Esophagus mucosa (tissue), 1 donor: Measurements from ENCODE around the gene ARHGEF4. TPM values are rescaled to one million over a fixed set of nuclear protein-coding genes. Genes with fewer than 3 reads are reported as not detected.

Experiments used
- ATAC-seq: fragments of 200-7000 bp; cut with Tn5 transposase; one replicate; pipeline ENCODE4 v1.9.1; 2020
- total RNA-seq: library from RNA; stranded (reverse); gene quantifications from one replicate; pipeline ENCODE4 v1.2.4, GENCODE V29; 2023
- donor health status: DM: yes; HTN: yes; CAD: no.

Gene ARHGEF4
- total RNA-seq, 1 donor from 2014 or later = 41.8 TPM

DNA sequence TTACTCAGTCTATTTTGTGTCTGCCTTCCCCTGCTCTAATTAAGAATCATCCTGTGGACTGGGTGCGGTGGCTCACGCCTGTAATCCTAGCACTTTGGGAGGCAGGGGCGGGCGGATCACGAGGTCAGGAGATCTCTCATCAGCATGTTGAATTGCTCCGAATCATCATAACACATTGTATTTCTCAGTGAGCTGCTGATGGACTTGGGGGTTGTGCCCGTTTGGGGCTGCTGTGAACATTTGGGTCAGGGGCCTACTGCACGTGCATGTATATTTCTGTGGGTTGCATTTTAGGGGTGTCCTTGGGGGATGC, 84.4 kb downstream of the ARHGEF4 start:
- no peak for ATAC-seq

DNA sequence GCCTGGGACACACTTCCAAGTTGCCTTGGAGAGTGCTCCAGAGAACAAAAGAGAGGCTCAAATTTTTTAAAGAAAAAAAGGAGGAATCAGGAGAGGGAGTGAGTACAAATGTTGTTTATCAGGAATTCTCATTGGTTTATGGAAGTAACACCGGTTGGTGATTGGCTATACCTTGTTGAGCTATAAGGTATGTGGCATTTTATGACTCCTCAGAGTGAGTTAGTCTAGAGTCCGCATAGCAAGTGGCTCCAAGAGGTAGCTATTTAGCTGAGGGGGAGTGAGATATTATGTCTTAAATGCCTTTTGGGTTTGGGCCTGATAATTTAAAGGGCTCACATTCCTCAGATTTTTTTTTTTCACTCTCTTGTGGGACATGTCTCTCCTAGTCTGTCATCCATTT, 85.7 kb downstream of the ARHGEF4 start:
- ATAC-seq = no peak

DNA sequence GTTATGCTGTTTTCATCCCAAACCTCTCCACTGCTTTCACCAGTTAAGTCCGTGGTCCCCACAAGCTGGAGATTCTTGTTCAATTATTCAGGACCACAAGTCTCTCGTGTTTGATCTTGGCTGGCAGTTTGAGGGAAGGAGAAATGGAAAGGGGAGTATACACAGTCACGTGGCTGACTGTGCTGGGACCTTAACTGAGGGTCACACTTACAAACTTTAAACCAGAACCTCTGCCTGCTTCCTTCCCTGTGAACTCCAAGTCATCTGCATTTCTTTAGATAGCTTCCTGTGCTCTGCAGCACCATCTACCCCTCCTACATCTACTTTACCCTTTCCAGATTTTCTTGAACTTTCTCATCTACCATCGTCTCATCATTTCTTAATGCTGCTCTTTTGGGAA, 91.7 kb downstream of the ARHGEF4 start:
- ATAC-seq = no peak

DNA sequence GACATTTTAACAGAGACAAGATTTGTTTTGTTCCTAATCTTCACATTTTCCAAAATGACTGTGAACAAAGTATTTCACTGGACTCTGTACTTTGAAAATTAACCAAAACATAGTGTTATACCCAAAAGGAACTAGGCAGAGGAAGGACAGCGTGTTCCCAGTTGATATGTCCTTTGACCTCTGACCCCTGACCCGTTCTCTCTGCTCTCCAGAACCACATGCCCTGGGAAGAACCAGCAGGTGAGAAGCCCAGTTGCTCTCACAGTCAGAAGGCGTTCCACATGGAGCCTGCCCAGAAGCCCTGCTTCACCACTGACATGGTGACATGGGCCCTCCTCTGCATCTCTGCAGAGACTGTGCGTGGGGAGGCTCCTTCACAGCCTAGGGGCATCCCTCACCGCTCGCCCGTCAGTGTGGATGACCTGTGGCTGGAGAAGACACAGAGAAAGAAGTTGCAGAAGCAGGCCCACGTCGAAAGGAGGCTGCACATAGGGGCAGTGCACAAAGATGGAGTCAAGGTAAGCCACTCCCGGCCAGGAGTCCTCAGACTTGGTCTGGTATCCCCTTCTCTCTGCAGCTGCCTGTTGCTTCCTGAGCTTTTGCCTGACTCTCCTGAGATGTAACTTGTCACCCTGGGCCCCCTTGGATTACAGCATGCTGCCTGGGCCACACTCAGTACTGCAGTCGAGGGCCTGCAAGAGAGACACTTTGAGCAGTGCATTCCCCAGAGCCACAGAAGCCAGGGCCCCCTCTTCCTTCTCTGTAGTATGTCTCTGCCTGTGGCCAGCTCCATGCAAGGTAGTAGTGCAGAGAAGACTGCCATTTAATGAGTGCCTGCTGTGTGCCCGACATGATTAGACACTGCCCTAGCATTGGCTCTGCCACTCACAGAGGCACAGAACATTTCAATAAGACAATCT, 94.3 kb downstream of the ARHGEF4 start:
- no peak for ATAC-seq

DNA sequence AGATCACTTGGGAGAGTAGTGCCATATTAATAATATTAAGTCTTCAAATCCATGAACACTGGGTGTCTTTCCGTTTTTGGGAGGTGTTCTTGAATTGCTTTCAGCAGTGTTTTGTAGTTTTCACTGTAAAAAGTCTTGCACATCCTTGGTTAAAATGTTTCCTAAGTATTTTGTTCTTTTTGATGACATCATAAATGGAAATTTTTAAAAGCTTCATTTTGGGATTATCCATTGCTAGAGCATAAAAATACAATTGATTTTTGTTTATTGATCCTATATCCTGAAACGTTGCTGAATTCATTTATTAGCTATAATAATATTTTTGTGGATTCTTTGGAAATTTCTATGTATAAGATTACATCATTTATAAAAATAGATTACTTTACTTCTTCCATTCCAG, 96.8 kb downstream of the ARHGEF4 start:
- no peak for ATAC-seq

DNA sequence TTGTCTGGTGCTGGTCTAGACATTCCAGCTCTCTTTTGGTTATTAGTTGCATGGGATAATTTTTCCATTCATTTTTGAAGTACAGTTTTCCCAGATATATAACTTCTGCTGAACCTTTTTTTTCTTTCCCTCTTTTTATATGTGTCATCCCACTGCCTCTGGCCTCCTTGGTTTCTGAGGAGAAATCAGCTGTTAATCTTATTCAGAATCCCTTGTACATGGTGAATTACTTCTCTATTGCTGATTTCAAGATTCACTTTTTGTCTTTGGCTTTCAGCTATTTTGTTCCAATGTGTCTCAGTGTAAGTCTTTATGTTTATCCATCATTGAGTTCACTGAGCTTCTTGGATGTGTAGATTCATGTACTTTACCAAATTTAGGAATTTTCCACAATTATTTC, 99.7 kb downstream of the ARHGEF4 start:
- ATAC-seq = no peak

DNA sequence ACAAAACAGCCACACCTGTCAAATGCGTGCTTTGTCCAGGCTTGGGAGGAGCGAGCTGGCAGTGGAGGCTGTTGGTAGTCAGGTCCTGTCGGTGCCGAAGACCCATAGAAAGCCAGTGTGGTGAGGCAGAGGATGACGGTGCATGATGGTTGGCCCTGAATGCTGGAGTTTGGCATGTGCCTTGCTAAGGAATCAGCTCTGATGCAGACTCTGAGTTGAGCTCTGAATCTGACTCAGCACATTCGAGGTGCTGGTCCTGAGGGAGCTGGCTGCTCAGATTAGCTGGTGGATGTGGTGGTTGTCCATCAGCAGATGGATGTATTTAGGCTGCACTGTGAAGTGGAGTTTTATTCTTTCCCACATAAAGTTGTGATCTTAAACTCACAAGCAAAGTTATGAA, 111.3 kb downstream of the ARHGEF4 start:
- no peak for ATAC-seq

DNA sequence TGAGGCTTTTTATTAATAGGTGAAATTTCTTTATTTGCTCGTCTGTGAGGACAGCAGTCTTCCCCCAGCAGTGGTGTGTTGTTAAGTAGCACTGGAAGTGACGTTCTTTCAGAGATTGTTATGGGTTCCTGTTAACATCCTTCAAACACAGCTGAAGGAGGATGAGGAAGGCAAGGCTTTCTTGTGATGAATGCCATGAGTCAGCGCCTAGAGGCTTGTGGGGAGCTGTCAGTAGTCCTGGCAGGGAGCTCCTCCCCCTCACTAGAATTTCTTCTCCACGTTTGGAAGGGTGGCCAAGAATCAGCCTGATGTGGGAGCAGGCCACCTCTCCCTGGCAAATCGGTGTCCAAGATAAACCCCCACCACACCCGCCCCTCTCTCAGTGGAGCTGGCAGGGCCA, 113.2 kb downstream of the ARHGEF4 start:
- no peak for ATAC-seq

DNA sequence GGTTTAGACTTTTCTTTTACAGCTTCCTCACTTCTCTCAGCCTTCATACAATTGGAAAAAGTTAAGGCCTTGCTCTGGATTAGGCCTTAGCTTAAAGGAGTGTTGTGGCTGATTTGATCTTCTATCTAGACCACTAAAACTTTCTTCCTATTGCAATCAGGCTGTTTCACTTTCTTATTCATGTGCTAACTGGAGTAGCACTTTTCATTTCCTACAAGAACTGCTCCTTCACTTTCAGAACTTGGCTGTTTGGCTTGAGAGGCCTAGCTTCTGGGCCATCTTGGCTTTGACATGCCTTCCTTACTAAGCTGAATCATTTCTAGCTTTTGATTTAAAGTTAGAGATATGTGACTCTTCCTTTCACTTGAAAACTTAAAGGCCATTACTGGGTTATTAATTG, 114.3 kb downstream of the ARHGEF4 start:
- no peak for ATAC-seq

DNA sequence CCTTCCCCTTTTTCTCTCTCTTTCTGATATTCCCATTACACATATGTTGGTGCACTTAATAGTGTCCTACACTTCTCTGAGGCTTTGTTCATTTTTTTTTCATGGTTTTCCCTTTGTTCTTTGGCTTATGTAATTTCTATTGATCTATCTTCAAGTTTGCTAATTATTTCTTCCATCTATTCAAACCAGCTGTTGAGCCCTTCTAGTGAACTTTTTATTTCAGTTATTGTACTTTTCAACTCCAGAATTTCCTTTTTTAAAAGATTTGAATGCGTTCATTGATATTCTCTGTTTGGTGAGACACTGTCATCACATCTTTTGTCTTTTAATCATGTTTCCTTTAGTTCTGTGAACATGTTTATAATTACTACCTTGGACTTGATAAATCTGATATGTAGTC, 118.2 kb downstream of the ARHGEF4 start:
- no peak for ATAC-seq

DNA sequence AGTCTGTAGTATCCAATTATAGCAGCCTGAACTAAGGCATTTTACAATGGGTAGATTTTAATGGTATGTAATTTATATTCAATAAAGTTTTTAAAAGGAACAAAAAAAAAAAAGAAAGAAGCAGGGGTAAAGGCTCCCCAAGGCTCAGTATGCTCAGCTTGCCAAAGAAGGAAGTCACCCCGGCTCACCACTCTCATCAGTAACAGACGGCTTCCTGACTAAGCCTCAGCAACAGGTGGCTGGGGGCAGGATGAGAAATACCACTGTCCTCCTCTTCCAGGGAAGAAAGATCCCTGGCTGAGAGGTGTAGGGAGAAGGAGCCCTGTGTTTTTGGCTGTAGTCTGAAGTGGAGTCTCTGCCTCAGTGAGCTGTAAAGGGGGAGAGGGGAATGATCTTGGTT, 121.2 kb downstream of the ARHGEF4 start:
- no peak for ATAC-seq

DNA sequence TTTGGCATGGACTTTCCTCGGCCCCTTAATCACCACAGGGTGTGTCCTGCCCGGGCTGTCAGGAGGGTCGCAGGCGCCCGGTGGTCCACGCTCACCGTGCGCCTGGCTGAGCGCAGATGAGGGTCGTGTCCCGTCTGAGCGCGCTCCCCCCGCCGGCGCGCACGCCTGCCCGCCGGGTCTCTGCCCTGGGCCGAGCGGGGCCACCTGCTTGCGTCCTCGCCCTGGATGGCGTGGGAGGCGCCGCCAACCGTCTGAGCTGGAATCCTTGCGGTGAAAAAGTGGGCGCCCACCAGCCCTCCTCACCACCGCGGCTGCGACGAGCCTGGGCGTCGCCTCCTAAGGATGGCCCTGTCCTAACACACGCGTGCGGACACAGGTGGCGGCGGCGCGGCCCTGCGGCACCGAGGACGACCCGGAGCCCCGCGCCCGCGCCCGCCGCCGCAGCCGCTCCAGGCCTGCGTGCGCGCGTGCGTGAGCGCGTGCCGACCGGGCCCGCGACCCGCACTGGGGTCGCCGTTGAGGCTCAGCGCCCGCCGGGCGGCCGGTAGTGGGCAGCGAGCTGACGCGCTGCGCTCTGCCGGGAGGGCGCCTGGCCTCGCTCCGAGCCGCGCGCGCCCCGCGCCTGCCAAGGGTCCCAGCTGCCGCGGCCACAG, 126.6 kb downstream of the ARHGEF4 start:
- ATAC-seq = peak; percentile 27

DNA sequence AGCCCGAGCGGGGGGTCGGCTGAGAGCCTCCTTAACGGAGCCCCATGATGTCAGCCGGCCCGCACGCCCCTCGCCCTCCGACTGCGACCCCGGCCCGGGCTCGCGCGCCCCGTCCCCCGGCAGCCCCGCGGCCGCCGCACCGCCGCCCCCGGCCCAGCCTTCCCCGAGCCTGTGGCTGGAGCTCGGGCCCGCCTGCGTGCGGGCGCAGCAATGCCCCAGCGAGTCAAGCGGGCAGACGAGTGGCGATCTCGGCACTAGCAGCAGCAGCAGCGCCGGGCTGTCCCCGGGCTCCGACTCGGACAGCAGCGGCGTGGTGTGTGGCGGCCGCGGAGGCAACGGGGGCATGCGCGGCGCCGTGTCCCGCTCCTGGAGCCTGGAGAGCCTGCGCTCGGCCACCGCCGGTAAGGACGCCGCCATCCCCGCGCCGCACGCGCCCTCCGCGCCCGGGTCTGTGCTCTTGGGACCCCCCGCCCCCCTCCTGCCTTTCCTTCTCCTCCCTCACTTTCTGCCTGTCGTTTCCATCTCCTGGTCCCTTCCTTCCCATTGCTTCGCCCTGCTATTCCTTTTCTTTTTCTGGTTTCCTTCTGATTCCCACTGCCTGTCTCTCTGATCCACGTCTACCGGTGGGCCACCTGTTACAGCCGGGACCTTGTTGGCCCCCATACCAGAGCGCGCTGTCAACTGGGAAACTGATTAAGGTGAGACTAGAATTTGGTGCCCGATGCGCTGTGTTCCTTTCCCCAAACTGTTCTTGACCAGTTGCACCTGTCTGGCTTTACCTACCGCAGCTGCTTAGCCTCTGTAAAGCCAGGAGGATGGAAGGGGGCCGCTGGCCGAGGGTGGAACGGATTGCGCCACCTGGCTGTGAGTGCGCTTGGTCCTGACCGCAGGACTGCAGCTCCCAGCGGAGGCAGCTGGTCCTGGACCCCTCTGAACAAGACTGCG, 127.4 kb downstream of the ARHGEF4 start:
- peak; percentile 8 for ATAC-seq

DNA sequence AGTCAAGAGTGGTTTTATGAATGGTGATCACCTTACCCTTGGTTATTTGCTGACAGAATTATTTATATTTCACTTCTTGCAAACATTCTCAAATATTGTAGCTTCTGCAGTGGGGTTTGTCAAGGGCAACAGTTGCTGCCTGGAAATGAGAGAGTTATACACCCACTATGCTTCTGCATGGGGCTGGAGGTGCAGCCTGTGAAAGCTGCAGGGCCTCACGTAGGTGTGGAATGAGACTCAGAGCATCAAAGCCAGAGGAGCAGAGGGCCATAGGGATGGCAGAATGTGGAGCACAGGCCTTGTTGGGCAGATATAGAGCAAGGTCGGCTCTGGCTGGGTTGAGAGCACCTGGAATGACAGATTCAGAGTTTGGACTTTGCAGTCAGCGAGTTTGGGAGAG, 128.2 kb downstream of the ARHGEF4 start:
- no peak for ATAC-seq

DNA sequence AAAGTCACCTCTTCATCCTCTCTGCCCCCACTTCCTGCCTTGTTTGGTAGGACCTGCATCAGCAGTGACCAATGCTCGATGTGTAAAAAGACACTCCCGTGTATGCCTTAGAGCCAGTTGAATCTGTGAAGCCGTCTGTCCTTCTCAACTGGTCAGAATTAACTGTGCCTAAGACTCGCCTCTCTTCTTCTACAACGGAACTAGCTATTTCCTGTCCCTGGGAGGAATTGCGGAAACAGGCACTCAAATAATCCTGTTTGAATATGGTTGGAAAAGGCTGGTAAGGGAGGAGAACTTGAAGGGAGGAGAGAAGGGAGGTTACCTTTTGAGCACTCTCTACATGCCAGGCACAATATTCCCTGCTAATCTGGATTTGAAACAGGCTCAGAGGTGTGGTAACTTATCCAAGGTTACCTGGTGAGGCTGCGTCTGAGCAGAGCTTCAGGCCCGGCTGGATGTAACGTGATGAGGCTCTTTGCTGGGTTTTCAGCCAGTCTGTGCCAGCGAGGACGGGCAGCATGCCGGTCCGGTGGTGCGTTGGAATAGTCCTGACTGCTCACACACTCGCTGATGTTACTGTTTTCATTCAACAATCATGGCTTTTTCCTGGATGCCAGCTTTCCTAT, 129.5 kb downstream of the ARHGEF4 start:
- no peak for ATAC-seq

DNA sequence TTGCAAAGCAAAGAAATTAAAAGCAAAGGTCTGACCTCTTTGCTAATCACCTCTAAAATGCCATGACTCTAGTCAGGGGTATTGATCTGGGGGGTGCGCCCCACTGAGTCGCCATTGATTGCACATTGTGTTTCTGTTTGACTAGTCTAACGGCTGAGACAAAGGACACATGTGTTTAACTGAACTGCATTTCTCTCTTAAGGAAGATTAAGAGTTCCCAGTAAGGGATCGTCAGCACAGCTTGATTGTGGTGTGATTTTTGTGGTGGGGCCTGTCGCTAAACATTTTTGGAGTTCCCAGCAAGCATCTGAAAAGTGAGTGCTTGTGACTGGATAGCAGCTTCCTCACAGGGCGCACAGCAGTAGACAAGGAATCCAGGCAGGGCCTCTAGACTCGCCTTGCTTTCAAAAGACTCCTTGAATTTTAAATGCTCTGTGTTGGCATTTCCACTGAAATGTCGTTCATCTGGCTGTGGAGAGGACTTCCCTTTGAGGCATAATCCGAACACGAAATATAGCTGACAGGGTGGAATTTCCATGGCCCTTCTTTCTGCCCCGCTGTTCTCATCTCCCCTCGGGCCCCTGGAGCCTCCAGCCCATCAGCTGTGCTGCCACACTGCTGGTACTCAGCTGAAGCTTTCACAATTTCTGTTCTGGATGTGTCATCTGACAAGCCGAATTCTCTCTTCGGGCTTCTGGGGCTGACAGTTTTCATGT, 130.2 kb downstream of the ARHGEF4 start:
- no peak for ATAC-seq

DNA sequence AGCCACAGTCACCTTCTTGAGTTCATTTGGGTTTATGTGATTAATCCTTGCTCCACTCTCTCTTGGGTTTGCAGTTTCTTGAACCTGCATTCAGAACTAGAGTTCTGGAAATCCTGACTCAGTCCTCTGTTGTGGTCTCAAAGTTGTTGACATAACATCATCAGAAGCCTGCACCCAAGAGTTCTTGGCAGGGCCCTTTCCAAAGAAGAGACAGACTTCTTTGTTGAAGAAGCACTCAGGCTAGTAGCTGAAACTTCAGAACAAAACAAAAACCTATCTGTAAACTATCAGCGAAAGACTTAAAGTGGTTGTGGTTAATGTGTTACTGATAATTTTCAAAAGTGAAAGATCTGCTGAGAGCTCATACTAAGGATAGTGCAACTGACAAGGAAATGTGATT, 135.7 kb downstream of the ARHGEF4 start:
- ATAC-seq = no peak

DNA sequence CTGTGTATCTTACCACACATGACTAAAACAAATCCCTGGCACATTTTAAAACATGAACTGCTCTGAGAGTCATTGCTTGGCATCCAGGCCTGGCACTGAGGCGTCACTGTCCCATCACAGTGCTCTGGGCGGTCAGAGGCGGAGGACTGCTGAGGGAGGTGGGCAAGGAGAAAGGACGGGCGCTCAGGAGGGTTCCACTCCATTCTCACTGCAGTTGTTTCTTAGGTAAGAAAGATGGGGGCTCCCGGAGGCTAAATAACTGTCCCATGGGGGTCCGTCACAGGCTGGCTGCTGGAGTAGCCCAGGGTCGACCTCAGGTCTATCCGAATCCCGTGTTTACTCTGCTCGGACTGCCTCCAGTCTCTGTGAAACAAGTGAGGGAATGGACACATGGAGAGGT, 139.0 kb downstream of the ARHGEF4 start:
- no peak for ATAC-seq

DNA sequence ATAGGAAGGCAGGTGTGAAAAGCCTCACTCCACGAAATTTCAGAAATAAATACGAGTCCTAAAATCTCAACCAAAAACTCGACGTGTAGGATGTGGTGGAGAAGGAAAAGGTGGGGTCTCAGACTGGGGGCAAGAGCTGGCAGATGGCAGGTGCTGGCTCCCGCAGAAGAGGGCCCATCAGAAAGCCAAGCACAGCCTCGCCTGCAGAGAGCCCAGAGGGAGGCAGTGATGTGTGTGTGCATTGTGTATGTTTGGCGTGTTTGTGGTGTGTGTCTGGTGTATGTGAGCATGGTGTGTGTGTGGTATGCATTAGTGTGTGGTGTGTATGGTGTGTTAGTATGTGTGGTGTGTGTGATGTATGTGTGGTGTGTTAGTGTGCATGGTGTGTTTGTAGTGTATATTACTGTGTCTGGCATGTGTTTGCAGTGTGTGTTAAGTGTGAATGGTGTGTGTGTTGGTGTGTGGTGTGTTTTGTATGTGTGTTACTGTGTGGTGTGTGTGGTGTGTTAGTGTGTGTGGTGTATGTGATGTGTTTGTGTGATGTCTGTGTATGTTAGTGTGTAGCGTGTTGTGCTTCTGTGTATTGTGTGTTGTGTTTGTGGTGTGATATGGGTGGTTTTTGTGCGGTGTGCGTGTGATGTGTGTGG, 140.0 kb downstream of the ARHGEF4 start:
- ATAC-seq = no peak

DNA sequence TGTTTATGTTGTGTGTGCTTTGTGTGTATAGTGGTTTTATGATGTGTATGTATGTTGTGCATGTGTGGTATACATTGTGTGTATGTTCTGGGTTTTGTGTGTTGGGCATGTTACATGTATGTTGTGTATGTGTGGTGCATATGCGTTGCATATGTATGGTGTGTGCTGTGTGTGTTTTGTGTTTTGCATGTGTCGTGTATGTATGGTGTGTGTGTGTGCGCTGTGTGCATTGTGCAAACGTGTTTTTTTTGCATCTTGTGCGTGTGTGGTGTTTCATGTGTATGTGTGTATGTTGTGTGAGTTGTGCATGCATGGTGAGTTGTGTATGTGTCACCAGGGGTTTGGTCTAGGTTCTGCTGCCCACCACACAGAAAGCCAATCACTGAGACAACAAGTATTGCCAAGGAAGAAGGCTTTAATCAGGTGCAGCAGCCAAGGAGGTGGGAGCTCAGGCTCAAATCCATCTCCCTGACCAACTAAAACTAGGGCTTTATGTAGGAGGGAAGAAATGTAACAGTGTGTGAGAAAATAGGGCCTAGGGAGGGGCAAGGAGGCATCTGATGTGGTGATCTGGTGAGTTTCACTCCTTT, 140.8 kb downstream of the ARHGEF4 start:
- no peak for ATAC-seq

DNA sequence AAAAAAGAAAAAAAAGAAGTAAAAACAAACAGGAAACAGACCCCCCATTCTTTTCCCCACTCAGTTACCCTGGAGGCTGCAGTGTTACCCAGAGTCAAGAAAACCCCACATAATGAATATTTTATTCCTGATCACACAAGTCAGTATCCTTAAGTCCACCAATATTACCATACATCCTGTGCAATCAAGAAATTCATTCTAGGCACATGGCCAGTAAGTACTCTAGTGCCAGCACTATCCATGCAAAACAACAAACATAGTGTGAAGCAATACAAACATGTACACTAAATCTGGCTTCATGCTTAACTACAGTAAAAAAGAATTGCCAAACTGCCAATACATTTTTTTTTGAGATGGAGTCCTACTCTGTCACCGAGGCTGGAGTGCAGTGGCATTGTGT, 145.0 kb downstream of the ARHGEF4 start:
- no peak for ATAC-seq
